GM11168 (cell line): ENCODE measurements around the gene KCTD16.

Experiments
- in situ Hi-C: fragments of 300-500 bp; cut with MboI; formaldehyde crosslinking; loops from one replicate; pipeline ENCODE4 v1.12.0; 2022; ENCODE audit warnings: low sequenced_read_pairs; ENCODE audit not compliant: unreplicated experiment

KCTD16 gene

GRCh38 chr5:144378681-144379080, 208.0 kb downstream of the KCTD16 start:
- in situ Hi-C loops: no loop called here

GRCh38 chr5:144385597-144385996, 214.9 kb downstream of the KCTD16 start:
- in situ Hi-C loops: no loop called here

GRCh38 chr5:144386315-144386714, 215.6 kb downstream of the KCTD16 start:
- in situ Hi-C loops: no loop called here

- in situ Hi-C loops: no loop called here
Measured at GRCh38 chr5:144390133-144390532, 219.5 kb downstream of the KCTD16 start.

- in situ Hi-C loops: no loop called here
Measured at GRCh38 chr5:144391044-144391443, 220.4 kb downstream of the KCTD16 start.

- in situ Hi-C loops: no loop called here
Measured at GRCh38 chr5:144393641-144394435, 223.2 kb downstream of the KCTD16 start.

GRCh38 chr5:144395704-144396103, 225.0 kb downstream of the KCTD16 start:
- in situ Hi-C loops: no loop called here

- in situ Hi-C loops: no loop called here
Measured at GRCh38 chr5:144403058-144403457, 232.4 kb downstream of the KCTD16 start.

- in situ Hi-C loops: no loop called here
Measured at GRCh38 chr5:144403817-144404420, 233.2 kb downstream of the KCTD16 start.

- in situ Hi-C loops: no loop called here
Measured at GRCh38 chr5:144404672-144405071, 234.0 kb downstream of the KCTD16 start.

GRCh38 chr5:144405991-144406390, 235.3 kb downstream of the KCTD16 start:
- in situ Hi-C loops: no loop called here

- in situ Hi-C loops: no loop called here
Measured at GRCh38 chr5:144406442-144406841, 235.8 kb downstream of the KCTD16 start.

GRCh38 chr5:144414202-144415029, 243.7 kb downstream of the KCTD16 start:
- in situ Hi-C loops: no loop called here

GRCh38 chr5:144416196-144416595, 245.5 kb downstream of the KCTD16 start:
- in situ Hi-C loops: no loop called here

GRCh38 chr5:144418719-144419118, 248.0 kb downstream of the KCTD16 start:
- in situ Hi-C loops: no loop called here

- in situ Hi-C loops: no loop called here
Measured at GRCh38 chr5:144421411-144421810, 250.7 kb downstream of the KCTD16 start.

GRCh38 chr5:144422018-144422727, 251.5 kb downstream of the KCTD16 start:
- in situ Hi-C loops: no loop called here

GRCh38 chr5:144427866-144428265, 257.2 kb downstream of the KCTD16 start:
- in situ Hi-C loops: no loop called here

- in situ Hi-C loops: no loop called here
Measured at GRCh38 chr5:144428326-144428725, 257.7 kb downstream of the KCTD16 start.

- in situ Hi-C loops: no loop called here
Measured at GRCh38 chr5:144429405-144429804, 258.7 kb downstream of the KCTD16 start.
